GM21390 (cell line): ENCODE results near the gene TAMM41.
"Not testable (repeated sequence)": the region's sequence is repeated elsewhere in the genome, so short reads cannot be mapped to it uniquely, and the experiment has no call there.

Source experiments
- ATAC-seq: cut with Tn5 transposase; IDR thresholded peaks from one replicate; pipeline ENCODE4 v1.9.1; 2021; ENCODE audit not compliant: unreplicated experiment

Gene TAMM41

DNA sequence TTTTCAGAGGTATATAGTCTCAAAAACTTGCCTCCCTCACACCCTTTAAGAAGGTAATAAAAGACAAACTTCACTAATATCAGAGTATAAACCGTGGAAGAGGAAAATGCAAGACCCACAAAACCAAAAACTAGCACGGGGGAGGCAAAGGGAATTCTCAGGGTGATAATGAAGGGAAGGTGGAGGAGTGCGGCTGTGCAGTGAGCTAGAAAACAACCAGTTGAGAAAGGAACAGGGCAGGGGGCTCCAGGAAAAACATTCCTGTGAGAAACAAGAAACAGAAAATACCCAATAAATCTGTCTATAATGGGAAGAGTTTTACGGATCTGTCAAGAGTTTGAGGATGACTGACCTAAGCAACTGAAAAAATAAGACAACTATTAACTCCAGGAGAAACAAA lies 31.6 kb downstream of the TAMM41 start:
- no peak for ATAC-seq

GRCh38 chr3:11814663-11815062 lies 32.0 kb downstream of the TAMM41 start:
- ATAC-seq, result no peak

- no peak for ATAC-seq
Observed at GRCh38 chr3:11810276-11810675, 36.4 kb downstream of the TAMM41 start.

DNA sequence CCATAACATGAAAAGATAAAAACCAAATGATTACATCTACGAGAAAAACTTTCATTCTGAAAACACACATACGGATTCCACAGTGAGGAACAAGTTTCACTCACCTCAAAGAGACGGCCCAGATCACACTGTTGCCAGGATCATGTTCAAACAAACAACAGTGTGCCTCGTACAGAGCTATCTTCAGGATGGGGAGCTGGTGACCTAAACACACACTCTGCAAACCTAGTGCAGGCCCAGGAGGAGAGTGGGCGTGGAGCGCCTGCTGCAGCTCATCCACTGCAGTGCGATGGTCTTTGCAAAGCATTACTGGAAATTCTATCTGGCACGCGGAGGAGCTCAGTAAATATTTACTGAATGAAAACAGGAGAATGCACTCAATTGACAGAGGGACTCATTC lies 38.5 kb downstream of the TAMM41 start:
- ATAC-seq, result no peak

- no peak for ATAC-seq
Observed at GRCh38 chr3:11807686-11808085, 39.0 kb downstream of the TAMM41 start.

DNA sequence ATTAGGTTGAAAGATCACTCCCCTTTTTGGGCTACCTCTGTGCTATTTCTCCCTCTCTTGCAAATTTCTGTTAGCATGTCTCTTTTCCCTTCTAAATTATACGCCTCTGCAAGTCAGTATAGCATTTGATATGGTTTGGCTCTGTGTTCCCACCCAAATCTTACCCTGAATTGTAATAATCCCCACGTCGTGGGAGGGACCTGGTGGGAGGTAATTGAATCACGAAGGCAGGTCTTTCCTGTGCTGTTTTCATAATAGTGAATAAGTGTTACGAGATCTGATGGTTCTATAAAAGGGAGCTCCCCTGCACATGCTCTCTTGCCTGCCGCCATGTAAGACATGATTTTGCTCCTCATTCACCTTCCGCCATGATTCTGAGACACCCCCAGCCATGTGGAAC lies 41.0 kb downstream of the TAMM41 start:
- ATAC-seq, result no peak

- no peak for ATAC-seq
Observed at GRCh38 chr3:11803977-11804892, 42.5 kb downstream of the TAMM41 start.

GRCh38 chr3:11799791-11800190 lies 46.9 kb downstream of the TAMM41 start:
- no peak for ATAC-seq

GRCh38 chr3:11794927-11795326 lies 51.8 kb downstream of the TAMM41 start:
- ATAC-seq, result no peak

GRCh38 chr3:11791339-11792200 lies 55.1 kb downstream of the TAMM41 start:
- no peak for ATAC-seq

GRCh38 chr3:11789412-11789811 lies 57.3 kb downstream of the TAMM41 start:
- ATAC-seq, result no peak

GRCh38 chr3:11784971-11785377 lies 61.7 kb downstream of the TAMM41 start:
- ATAC-seq, result no peak

DNA sequence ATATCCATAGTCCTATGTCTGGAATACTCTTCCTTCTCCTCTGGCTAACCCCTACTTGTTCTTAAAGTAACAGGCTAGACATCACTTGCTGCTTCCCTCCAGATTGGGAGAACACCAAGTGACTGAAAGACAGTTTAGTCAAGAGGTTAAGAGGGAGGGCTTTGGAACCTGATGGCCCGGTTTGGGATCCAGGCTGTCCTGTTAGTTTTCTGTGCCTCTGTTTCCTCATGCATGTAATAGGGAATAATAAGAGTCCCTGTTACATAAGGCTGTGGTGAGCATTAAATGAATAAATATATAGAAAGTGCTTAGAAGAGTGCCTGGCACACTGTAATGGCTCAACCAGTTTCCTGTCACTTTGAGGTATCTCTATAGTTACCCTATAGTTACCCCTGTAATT lies 66.3 kb downstream of the TAMM41 start:
- no peak for ATAC-seq

DNA sequence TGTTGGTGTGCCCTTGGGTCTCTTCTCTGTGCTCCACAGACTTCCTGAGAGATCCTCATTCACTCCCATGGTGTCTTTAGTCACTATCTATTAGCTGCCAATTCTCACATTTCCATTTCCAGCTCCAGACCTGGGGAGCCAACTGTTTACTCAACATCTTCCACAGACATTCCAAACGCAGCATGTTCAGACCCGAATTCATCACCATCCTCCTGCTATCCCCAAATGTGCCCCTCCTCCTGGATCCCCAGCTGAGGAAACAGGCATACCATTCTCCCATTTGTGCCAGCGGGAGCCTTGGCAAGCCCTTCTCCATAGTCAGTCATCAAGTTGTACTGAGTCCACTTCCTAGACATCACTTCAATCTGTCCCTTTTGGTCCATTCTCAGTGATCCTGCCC lies 67.1 kb downstream of the TAMM41 start:
- ATAC-seq, result no peak

DNA sequence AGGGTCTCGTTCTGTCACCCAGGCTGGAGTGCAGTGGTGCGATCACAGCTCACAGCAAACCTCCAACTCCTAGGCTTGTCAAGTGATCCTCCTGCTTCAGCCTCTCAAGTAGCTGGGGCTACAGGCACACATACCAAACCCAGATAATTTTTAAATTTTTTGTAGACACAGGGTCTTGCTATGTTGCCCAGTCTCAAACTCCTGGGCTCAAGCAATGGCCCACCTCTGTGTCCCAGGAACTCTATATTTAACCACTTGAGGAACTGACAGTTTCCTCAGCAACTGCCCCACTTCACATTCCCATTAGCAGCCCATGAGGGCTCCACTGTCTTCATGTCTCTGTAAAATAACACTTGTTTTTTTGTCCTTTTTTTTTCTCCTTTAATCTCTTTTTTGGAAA lies 68.4 kb downstream of the TAMM41 start:
- ATAC-seq, result no peak

GRCh38 chr3:11776346-11776745 lies 70.3 kb downstream of the TAMM41 start:
- ATAC-seq, result no peak

- no peak for ATAC-seq
Observed at GRCh38 chr3:11775493-11775892, 71.2 kb downstream of the TAMM41 start.

- ATAC-seq, result no peak
Observed at GRCh38 chr3:11774296-11774877, 72.3 kb downstream of the TAMM41 start.

- ATAC-seq, result not testable (repeated sequence)
Observed at GRCh38 chr3:11771931-11772330, 74.8 kb downstream of the TAMM41 start.

GRCh38 chr3:11770477-11771391 lies 76.0 kb downstream of the TAMM41 start:
- ATAC-seq, result peak; percentile 100
